OCI-M2 (cell line): ENCODE results near the gene ERVW-1.
"Not testable (repeated sequence)": the region's sequence is repeated elsewhere in the genome, so short reads cannot be mapped to it uniquely, and the experiment has no call there.

Source experiments
- DNase-seq: peaks from one replicate; lab custom pipeline; 2025; ENCODE audit not compliant: unreplicated experiment; lab: John Stamatoyannopoulos, UW

Gene ERVW-1, protein sequence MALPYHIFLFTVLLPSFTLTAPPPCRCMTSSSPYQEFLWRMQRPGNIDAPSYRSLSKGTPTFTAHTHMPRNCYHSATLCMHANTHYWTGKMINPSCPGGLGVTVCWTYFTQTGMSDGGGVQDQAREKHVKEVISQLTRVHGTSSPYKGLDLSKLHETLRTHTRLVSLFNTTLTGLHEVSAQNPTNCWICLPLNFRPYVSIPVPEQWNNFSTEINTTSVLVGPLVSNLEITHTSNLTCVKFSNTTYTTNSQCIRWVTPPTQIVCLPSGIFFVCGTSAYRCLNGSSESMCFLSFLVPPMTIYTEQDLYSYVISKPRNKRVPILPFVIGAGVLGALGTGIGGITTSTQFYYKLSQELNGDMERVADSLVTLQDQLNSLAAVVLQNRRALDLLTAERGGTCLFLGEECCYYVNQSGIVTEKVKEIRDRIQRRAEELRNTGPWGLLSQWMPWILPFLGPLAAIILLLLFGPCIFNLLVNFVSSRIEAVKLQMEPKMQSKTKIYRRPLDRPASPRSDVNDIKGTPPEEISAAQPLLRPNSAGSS

GRCh38 chr7:92477681-92478080 is at the start of gene ERVW-1:
Gene ERVW-1, minus strand, starts transcription at chr7:92477946. Its CDS starts 7,565 bp downstream, at chr7:92470381.
- not testable (repeated sequence) for DNase-seq

GRCh38 chr7:92523110-92523509 is 45.4 kb upstream of the ERVW-1 start:
- no peak for DNase-seq

DNA sequence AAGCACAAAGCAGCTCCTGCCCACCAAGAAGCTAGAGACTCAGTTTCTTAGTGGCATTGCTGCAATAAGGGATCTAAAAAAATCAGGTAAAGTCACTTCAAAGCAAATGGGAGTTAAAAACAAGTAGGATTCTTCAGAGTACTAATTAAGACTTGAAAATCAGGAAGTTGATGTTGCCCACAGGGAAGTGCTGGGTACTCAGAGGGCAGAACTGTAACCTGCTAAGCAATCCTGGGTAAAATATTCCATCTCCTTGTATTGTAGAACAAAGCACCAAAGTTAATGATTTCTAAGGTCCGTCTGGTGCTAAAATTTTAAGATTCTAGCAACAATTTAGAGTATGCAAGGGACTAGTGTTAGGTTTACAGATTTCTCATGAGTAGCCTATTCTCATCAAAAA is 42.3 kb upstream of the ERVW-1 start:
- DNase-seq = no peak

DNA sequence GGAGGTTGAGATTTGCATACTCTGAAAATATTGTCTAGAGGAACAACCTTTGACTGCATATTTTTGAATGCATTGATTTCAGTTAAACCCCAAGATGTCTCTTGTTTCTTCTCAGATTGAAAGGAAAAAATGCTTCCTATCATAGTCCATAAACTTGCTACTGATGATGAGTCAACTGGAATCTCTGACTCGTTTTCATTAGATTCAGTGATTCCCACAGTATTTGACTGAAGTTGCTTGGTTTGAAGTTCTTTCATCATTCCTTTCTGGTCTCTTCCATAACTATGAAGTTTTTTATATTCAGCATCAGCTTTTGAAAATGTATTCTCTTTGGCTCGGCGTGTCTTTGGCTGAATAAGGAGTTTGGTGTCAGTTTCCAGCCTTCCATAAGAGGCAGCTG is 39.9 kb upstream of the ERVW-1 start:
- DNase-seq = no peak

DNA sequence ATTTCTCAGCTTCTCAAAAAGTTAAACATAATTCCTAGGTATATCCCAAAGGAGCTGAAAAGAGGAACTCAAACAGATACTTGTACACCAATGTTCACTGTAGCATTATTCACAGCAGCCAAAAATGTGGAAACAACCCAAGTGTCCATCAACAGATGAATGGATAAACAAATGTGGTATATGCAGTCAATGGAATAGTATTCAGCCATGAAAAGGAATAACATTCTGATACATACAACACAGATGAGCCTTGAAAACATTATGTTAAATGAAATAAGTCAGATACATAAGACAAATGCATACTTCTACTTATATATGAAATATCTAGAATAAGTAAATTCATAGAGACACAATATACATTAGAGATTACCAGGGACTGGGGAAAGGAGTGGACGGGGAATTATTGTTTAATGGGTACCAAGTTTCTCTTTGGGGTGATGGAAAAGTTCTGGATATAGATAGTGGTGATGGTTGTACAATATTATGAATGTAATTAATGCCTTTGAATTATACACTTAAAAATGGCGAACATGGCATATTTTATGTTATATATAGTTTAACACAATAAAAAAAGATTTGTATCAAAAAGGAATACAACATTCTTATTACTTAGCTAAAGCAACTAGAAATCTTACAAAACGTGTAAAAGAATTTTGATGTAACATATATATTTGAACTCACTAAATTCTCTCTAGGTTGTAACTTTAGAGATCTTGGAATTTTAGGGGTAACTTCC is 35.6 kb upstream of the ERVW-1 start:
- no peak for DNase-seq

- no peak for DNase-seq
Measured at GRCh38 chr7:92508946-92509345, 31.2 kb upstream of the ERVW-1 start.

GRCh38 chr7:92506363-92506762 is 28.6 kb upstream of the ERVW-1 start:
- no peak for DNase-seq

GRCh38 chr7:92504563-92504962 is 26.8 kb upstream of the ERVW-1 start:
- no peak for DNase-seq

- DNase-seq = no peak
Measured at GRCh38 chr7:92503767-92504166, 26.0 kb upstream of the ERVW-1 start.

DNA sequence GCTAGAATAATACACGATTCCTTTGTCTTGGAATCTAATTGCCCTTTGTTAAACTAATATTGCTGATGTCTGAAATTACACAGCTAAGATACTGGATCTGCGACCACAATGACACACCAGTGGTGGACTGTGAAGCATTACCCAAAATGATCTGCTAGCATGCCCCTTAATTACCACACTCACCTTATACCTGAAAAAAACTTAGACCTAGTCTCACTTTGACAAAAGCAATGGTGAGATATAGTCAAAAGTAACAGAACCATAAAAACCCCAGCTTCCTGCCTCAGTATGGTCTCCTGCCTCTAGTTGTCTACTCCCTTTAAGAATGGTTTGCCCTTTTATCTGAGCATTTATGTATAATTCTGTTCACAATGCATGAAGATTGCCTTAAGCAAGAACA is 20.8 kb upstream of the ERVW-1 start:
- no peak for DNase-seq

DNA sequence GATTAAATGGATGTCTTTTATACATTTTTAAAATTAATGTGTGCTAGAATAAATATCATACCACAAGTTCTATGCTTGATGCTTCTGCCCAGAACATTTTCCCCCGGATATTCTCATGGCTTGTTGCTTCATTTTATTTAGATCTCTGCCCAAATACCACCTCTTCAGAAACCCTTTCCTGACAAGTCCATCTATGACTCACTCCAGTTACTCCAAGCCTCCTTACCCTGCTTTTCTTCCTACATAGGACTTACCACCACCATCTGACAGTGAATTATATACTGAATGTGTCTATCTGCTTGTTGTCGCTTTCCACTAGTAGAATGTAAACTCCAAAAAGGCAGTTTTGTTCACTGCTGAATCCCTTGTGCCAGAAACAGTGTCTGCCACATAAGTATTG is 19.1 kb upstream of the ERVW-1 start:
- DNase-seq = no peak

- DNase-seq = no peak
Measured at GRCh38 chr7:92489634-92490033, 11.9 kb upstream of the ERVW-1 start.

DNA sequence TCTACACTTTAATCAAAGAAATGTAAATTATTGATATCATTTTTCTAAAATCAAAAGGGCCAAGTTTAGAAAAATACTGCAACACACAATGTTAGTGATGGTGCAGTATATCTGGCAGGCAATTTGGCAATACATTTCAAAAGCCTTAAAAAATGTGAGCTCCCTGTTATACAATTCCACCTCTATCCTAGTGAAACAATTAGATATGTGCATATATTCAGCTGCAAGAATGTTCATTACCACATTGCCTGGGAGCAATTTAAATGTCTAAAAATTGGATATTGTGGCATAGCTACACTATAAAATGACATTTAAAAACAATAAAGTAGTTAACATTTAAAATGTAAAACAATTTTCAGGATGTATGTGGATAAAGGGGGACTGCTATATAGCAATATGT is 10.1 kb upstream of the ERVW-1 start:
- no peak for DNase-seq

- no peak for DNase-seq
Measured at GRCh38 chr7:92485974-92486373, 8.2 kb upstream of the ERVW-1 start.

DNA sequence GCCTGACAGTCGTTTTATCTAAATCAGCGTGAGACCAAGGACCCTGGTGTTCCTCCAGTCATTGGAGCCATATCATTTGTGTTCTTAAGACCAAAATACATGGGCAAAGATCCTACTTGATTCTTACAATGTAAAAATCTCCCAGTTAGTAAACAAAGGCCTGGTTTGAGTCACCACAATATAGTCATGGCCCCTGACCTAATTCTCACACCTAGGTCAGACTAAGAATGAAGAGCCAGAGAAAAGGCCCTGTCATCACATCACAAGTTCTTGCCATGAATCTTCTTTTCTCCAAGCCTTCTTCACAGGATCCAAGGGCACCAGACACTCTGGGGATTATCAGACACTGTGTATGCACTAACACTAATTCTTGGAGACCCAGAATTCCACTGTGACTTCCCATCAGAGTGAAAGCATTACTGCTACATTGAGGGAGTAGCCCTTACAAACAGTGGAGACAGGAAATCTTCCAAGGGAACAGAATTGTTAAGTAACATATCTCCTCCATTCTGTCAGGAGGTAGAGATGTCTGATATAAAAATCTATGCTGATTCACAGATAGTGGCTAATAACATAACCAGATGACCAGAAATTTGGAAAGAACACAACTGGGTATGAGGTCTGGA is 7.6 kb upstream of the ERVW-1 start:
- no peak for DNase-seq

GRCh38 chr7:92484226-92484625 is 6.5 kb upstream of the ERVW-1 start:
- DNase-seq = not testable (repeated sequence)

DNA sequence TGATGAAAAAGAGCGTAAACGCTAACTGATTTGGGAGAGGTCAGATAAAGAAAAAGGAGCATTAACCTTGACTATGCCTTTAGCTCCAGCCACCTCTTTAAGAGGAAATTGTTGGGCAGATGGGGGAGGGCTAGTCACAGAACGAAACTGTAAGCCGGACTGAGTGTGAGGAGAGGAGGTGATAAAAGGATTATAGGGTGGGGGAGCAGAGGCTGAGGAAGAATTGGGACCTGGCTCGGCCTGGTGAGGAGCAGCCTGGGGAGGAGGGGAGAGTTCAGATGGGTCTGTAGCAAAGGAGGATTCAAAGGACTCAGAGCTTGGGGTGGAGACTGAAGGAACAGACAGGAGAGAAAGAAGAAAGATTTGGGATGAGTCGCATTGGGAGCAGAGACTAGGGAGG is 5.9 kb upstream of the ERVW-1 start:
- DNase-seq = not testable (repeated sequence)

DNA sequence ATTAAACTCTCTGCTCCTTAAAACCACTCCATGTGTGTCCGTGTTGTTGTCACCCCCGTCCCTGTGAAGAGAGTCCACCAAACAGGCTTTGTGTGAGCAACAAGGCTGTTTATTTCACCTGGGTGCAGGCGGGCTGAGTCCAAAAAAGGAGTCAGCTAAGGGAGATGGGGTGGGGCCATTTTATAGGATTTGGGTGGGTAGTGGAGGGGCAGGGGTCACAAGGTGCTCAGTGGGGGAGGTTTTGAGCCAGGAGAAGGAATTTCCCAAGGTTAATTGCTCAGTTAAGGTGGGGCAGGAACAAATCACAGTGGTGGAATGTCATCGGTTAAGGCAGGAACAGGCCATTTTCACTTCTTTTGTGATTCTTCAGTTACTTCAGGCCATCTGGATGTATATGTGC is 1.4 kb upstream of the ERVW-1 start:
- not testable (repeated sequence) for DNase-seq

- DNase-seq = no peak
Measured at GRCh38 chr7:92478711-92479110, 965 bp upstream of the ERVW-1 start.

GRCh38 chr7:92478095-92478494 is 349 bp upstream of the ERVW-1 start:
- DNase-seq = no peak

DNA sequence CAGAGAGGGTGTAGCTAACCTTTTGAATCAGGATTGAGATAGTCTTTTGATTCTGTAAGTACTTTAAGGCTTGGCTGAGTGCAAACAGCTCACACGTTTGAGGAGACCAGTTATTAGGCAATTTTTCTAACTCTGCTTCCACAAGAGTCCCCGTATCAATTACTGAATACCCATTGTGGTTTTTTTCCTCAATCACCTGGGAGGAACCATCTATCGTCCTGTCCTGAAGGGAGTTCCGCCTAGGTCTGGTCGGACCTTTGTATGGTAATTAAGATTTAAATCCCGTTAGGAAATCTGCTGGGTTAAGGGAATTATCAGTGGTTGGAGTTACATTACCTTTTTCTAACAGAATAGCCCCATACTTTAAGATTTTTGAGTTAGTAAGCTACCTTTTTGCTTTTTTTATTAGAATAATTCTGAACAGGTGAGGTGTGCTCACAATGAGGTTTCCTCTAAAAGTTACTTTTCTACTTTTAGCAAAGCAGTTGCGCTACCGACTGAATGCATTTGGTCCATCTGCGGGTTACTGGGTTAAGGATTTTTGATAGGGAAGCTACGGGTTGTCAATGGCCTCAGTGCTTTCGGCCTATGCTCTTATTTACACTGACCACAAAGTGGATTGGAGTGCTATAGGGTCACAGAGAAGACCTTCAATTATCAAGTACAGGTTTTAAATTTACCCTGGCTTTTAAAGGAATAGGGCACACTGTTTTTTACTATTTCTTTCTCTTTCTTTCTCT is 1.7 kb downstream of the ERVW-1 start:
- not testable (repeated sequence) for DNase-seq
